ENCODE results near the gene PRR20G.

Gene PRR20G

DNA sequence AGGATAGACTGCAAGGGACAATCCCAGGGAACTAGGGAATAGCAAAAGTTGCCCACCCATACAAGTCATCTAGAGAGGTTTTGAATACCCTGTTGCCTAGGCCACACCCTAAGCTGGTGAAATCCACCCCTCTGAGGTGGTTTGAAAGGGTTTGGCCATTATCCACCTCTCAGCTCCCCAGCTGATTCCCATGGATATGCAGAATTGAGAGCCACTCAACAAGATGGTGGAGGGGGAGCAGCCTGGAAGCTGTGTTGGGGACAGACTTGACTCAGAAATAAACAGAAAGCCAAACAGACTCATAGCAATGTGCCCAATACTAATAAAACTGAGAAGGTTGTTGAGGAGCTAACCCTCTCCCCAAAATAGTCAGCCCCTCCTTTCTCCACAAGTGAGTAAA lies 10.9 kb downstream of the PRR20G start:
- Histone ChIP-seq H4K20me1 (ENCODE audit: insufficient read depth, low read length) (no peaks in the 10 kb centered on the region), H3K4me1 (ENCODE audit: low read length) (no peaks in the 10 kb centered on the region), H3K36me3 (replicated peaks; ENCODE audit: low read depth, low read length) (no peaks in the 10 kb centered on the region), H3K4me2 (ENCODE audit: low read length) (no peak overlapping the region), H3K9me3 (ENCODE audit: insufficient read depth, low read length) (no peaks in the 10 kb centered on the region), H3K27ac (ENCODE audit: low read length) (no peak overlapping the region), H3K4me3 (ENCODE audit: low read length) (no peak overlapping the region), H3K27me3 (ENCODE audit: low read depth, low read length) (peaks cover 2% of the 10 kb centered on the region; the same call in 1 of the 2 replicates), H2AFZ (ENCODE audit: low read depth, low read length) (no peak overlapping the region), H3K9ac (ENCODE audit: low read length) (no peak overlapping the region), H3K79me2 (ENCODE audit: low read length) (no peaks in the 10 kb centered on the region)
- TF ChIP-seq EZH2phosphoT487 (IDR thresholded peaks at IDR 0.05; ENCODE audit: low read depth) (no peak), CTCF (IDR thresholded peaks at IDR 0.05; ENCODE audit: low read depth, low read length) (no peak)

DNA sequence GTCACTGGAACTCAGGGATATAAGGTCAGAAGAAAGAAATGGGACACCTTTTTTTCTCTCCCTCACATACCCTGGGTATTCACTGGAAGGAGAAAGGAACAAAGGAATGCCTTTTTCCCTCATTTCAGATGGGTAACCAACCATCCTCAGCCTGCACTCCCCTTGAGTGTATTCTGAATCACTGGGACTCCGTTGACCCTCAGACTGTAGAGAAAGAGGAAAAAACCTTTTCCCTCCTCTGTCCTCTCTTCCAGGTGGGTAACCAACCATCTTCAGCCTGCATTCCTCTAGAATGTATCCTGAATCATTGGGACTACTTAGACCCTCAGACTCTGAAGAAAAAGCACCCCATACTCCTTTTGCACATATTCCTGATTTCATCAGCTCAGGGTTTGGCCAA lies 11.4 kb downstream of the PRR20G start:
- Histone ChIP-seq H4K20me1 (ENCODE audit: insufficient read depth, low read length) (no peaks in the 10 kb centered on the region), H3K27ac (ENCODE audit: low read length) (no peak overlapping the region), H3K79me2 (ENCODE audit: low read length) (no peaks in the 10 kb centered on the region), H3K9ac (ENCODE audit: low read length) (no peak overlapping the region), H3K4me2 (ENCODE audit: low read length) (no peak overlapping the region), H3K27me3 (ENCODE audit: low read depth, low read length) (peaks cover 6% of the 10 kb centered on the region; the same call in 1 of the 2 replicates), H3K36me3 (replicated peaks; ENCODE audit: low read depth, low read length) (no peaks in the 10 kb centered on the region), H3K9me3 (ENCODE audit: insufficient read depth, low read length) (no peaks in the 10 kb centered on the region), H3K4me3 (ENCODE audit: low read length) (no peak overlapping the region), H2AFZ (ENCODE audit: low read depth, low read length) (no peak overlapping the region), H3K4me1 (ENCODE audit: low read length) (no peaks in the 10 kb centered on the region)
- TF ChIP-seq CTCF (IDR thresholded peaks at IDR 0.05; ENCODE audit: low read depth, low read length) (no peak), EZH2phosphoT487 (IDR thresholded peaks at IDR 0.05; ENCODE audit: low read depth) (no peak)

- H3K4me1 ChIP-seq (ENCODE audit: low read length), result no peaks in the 10 kb centered on the region
Observed at GRCh38 chr3:127275287-127275781, 12.5 kb downstream of the PRR20G start.

GRCh38 chr3:127274200-127274760 lies 13.6 kb downstream of the PRR20G start:
- Histone ChIP-seq H3K4me3 (ENCODE audit: low read length) (no peak overlapping the region), H3K36me3 (replicated peaks; ENCODE audit: low read depth, low read length) (no peaks in the 10 kb centered on the region), H3K27ac (ENCODE audit: low read length) (no peak overlapping the region), H3K9ac (ENCODE audit: low read length) (no peak overlapping the region), H3K9me3 (ENCODE audit: insufficient read depth, low read length) (peaks cover 4% of the 10 kb centered on the region; the same call in 1 of the 2 replicates), H3K4me1 (ENCODE audit: low read length) (no peaks in the 10 kb centered on the region), H2AFZ (ENCODE audit: low read depth, low read length) (no peak overlapping the region), H3K27me3 (ENCODE audit: low read depth, low read length) (peaks cover 17% of the 10 kb centered on the region; the same call in 1 of the 2 replicates), H4K20me1 (ENCODE audit: insufficient read depth, low read length) (no peaks in the 10 kb centered on the region), H3K4me2 (ENCODE audit: low read length) (no peak overlapping the region), H3K79me2 (ENCODE audit: low read length) (no peaks in the 10 kb centered on the region)
- TF ChIP-seq EZH2phosphoT487 (IDR thresholded peaks at IDR 0.05; ENCODE audit: low read depth) (no peak), CTCF (IDR thresholded peaks at IDR 0.05; ENCODE audit: low read depth, low read length) (no peak)

More at GRCh38 chr3:127275287-127275781, 12.5 kb downstream of the PRR20G start:
- no peak for TF ChIP-seq CTCF (IDR thresholded peaks at IDR 0.05; ENCODE audit: low read depth, low read length)
- TF ChIP-seq EZH2phosphoT487 (IDR thresholded peaks at IDR 0.05; ENCODE audit: low read depth), result no peak
- H3K9me3 ChIP-seq (ENCODE audit: insufficient read depth, low read length), result no peaks in the 10 kb centered on the region; the same call in 1 of the 2 replicates
- H2AFZ ChIP-seq (ENCODE audit: low read depth, low read length), result no peak overlapping the region
- H4K20me1 ChIP-seq (ENCODE audit: insufficient read depth, low read length), result no peaks in the 10 kb centered on the region
- no peaks in the 10 kb centered on the region for H3K36me3 ChIP-seq (replicated peaks; ENCODE audit: low read depth, low read length)
- H3K27me3 ChIP-seq (ENCODE audit: low read depth, low read length), result peaks cover 12% of the 10 kb centered on the region; the same call in 1 of the 2 replicates
- H3K9ac ChIP-seq (ENCODE audit: low read length), result no peak overlapping the region
- no peak overlapping the region for H3K27ac ChIP-seq (ENCODE audit: low read length)
- H3K79me2 ChIP-seq (ENCODE audit: low read length), result no peaks in the 10 kb centered on the region
- H3K4me2 ChIP-seq (ENCODE audit: low read length), result no peak overlapping the region
- H3K4me3 ChIP-seq (ENCODE audit: low read length), result no peak overlapping the region

All from OCI-LY3 (cell line).